Caco-2 (cell line): ENCODE measurements around the gene PRF1. TPM values are rescaled to one million over a fixed set of nuclear protein-coding genes. Genes with fewer than 3 reads are reported as not detected.

Experiments used
- BruUV-seq: library from RNA; stranded (reverse); fragments of 400-500 nt; replicated peaks from 2 replicates; lab custom pipeline; 2021; lab: Mats Ljungman, UMichigan
- CTCF ChIA-PET: fragments of 300-600 bp; sonication (Branson Sonifier 250); formaldehyde crosslinking; loops from one replicate; lab custom pipeline; 2022; ENCODE audit warnings: antibody characterized with exemption; lab: Charles Lee
- POLR2A ChIA-PET: fragments of 300-600 bp; sonication (Branson Sonifier 250); formaldehyde crosslinking; loops from one replicate; lab custom pipeline; 2022; ENCODE audit warnings: antibody characterized with exemption; lab: Charles Lee
- DNase-seq, 2 experiments: peaks; one replicate each; pipeline versions ENCODE4 v3.0.0 to v3.0.0-alpha.2; 2020 to 2022
- H3K27me3 ChIP-seq: replicated peaks from 2 replicates; pipeline ENCODE4 v1.6.0; 2011; ENCODE audit warnings: low read length; ENCODE audit not compliant: control insufficient read depth, insufficient read depth
- H3K36me3 ChIP-seq: 2 replicates; pipeline ENCODE4 v1.5.1; 2011; ENCODE audit warnings: low read length; ENCODE audit not compliant: control insufficient read depth, insufficient read depth
- H3K4me1 ChIP-seq: fragments of 250-450 bp; sonication (Bioruptor Pico); 2 replicates; pipeline ENCODE4 v1.5.1; 2020; ENCODE audit warnings: mild to moderate bottlenecking
- H3K4me3 ChIP-seq: 2 replicates; pipeline ENCODE4 v1.5.1; 2011; ENCODE audit warnings: low read depth, mild to moderate bottlenecking, control low read depth, low read length
- H3K9me3 ChIP-seq: fragments of 250-450 bp; sonication (Bioruptor Pico); 2 replicates; pipeline ENCODE4 v1.5.1; 2020; ENCODE audit warnings: mild to moderate bottlenecking, moderate library complexity
- H3K27ac Mint-ChIP-seq: one replicate; pipeline ENCODE4 v1.8.0; 2022; ENCODE audit warnings: mixed read lengths; ENCODE audit not compliant: unreplicated experiment
- H3K27me3 Mint-ChIP-seq: one replicate; pipeline ENCODE4 v1.8.0; 2022; ENCODE audit warnings: mixed read lengths; ENCODE audit not compliant: insufficient read depth, unreplicated experiment
- H3K36me3 Mint-ChIP-seq: one replicate; pipeline ENCODE4 v1.8.0; 2022; ENCODE audit warnings: mild to moderate bottlenecking, mixed read lengths; ENCODE audit not compliant: insufficient read depth, unreplicated experiment
- H3K4me1 Mint-ChIP-seq: one replicate; pipeline ENCODE4 v1.8.0; 2022; ENCODE audit warnings: low read depth, mixed read lengths; ENCODE audit not compliant: unreplicated experiment
- H3K4me3 Mint-ChIP-seq: one replicate; pipeline ENCODE4 v1.8.0; 2022; ENCODE audit warnings: mild to moderate bottlenecking, moderate library complexity, mixed read lengths; ENCODE audit not compliant: unreplicated experiment
- H3K9me3 Mint-ChIP-seq: one replicate; pipeline ENCODE4 v1.8.0; 2022; ENCODE audit warnings: mixed read lengths; ENCODE audit not compliant: unreplicated experiment
- intact Hi-C: fragments of 100-400 bp; cut with micrococcal nuclease; formaldehyde crosslinking; loops from one replicate; pipeline ENCODE4 v1.10.0; 2022; ENCODE audit not compliant: unreplicated experiment
- total RNA-seq: library from RNA; stranded (reverse); gene quantifications from 2 replicates; pipeline ENCODE4 v1.2.3, GENCODE V29; 2022
- TF ChIP-seq, protein P1 (sequence below), 2 experiments: fragments of 200-600 bp in 1 of 2; IDR thresholded peaks; 1 replicate in 1 of 2; 2 replicates in 1 of 2; pipeline versions ENCODE4 v1.5.1 to v1.8.0; 2011 to 2022; ENCODE audit warnings: antibody characterized with exemption in 1 of 2, control low read depth in 1 of 2, inconsistent platforms in 1 of 2, low read depth in 1 of 2, low read length in 1 of 2, mild to moderate bottlenecking in 1 of 2, moderate library complexity in 1 of 2; ENCODE audit not compliant: insufficient read depth in 1 of 2, severe bottlenecking in 1 of 2, unreplicated experiment in 1 of 2

The PRF1 gene
- total RNA-seq, 1 experiment from 2014 or later, result 0.34 TPM

DNA sequence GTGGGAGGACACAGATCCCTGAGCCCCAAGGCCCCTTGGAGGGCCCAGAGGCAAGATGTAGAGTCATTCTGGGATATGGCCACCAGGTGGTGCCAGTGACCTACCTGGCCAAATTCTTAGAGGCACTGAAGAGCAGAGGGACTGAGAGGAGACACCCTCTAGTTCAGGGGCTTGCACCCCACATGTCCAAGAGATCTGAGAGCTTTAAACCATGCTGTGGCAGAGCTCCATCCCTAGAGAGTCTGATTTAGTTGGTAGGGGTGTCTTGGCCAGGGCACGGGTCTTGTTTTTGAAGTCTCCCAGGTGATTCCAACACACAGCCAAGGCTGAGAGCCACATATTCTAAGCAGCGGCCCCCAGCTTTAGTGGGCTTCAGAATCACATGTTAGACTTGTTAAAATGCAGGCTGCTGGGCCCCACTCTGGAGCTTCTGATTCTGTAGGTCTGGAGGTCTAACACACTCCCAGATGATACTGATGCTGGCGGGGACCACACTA is 52.5 kb downstream of the PRF1 start:
- Mint-ChIP-seq H3K9me3 (no peaks in the 10 kb centered on the region), H3K4me3 (no peak overlapping the region), H3K27me3 (no peaks in the 10 kb centered on the region), H3K27ac (no peak overlapping the region), H3K4me1 (peaks cover 16% of the 10 kb centered on the region), H3K36me3 (no peaks in the 10 kb centered on the region)
- Histone ChIP-seq H3K9me3 (no peaks in the 10 kb centered on the region), H3K4me1 (peaks cover 5% of the 10 kb centered on the region; the same call in 1 of the 2 replicates), H3K4me3 (no peak overlapping the region), H3K27me3 (no peaks in the 10 kb centered on the region), H3K36me3 (no peaks in the 10 kb centered on the region)
- POLR2A ChIA-PET, result interaction anchor here (1.5 kb wide), 1 partner anchor 71 kb away, joined by 3 read pairs; the partner anchor contains the start of gene PALD1
- intact Hi-C loops, result loop anchor here (1.0 to 10.0 kb wide), 6 partner anchors 119 to 330 kb away; partner anchors contain the start of genes ADAMTS14 and SGPL1
- TF ChIP-seq, protein P1, sequence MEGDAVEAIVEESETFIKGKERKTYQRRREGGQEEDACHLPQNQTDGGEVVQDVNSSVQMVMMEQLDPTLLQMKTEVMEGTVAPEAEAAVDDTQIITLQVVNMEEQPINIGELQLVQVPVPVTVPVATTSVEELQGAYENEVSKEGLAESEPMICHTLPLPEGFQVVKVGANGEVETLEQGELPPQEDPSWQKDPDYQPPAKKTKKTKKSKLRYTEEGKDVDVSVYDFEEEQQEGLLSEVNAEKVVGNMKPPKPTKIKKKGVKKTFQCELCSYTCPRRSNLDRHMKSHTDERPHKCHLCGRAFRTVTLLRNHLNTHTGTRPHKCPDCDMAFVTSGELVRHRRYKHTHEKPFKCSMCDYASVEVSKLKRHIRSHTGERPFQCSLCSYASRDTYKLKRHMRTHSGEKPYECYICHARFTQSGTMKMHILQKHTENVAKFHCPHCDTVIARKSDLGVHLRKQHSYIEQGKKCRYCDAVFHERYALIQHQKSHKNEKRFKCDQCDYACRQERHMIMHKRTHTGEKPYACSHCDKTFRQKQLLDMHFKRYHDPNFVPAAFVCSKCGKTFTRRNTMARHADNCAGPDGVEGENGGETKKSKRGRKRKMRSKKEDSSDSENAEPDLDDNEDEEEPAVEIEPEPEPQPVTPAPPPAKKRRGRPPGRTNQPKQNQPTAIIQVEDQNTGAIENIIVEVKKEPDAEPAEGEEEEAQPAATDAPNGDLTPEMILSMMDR (IDR thresholded peaks at IDR 0.05; ENCODE audit: insufficient read depth in 1 of 2, low read depth in 1 of 2, low read length in 1 of 2, severe bottlenecking in 1 of 2, unreplicated experiment in 1 of 2), result peak; percentile 99 to 100
- peak; percentile 78 to 88 for DNase-seq
- no TSS peak for BruUV-seq
- CTCF ChIA-PET, result interaction anchor here (0.8 to 1.4 kb wide), 3 partner anchors 12 to 120 kb away, joined by 3 to 6 read pairs (median 4); no protein-coding TSS in a partner anchor

DNA sequence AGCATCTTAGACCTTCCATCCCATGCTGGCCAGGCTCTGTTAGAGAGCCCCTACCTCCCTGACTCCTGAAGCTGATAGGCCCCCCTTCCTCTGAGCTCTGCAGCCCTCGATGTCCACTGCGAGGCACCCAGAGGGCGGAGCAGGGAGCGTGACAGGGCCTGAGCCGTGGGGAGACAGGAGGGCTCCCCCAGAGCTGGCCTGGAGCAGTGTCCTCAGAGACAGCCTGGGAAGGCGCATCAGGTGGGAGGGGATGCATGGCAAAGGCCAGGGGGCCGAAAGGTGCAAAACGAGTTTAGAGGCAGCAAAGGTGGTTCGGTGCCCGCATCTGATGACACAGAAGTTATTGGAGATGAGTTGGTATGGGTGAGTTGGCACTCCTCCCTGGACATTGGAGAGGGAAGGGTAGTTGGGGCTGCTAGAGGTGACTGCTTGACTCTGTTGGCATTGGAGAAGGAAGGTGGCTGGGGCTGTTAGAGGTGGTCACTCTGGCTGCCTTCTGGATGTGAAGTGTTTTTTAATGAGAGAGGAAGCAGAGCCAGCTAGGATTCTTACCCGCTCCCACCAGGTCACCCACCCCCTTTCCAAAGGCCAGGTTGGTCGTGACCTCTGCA is 53.1 kb downstream of the PRF1 start:
- BruUV-seq, result no TSS peak

More for the DNA sequence above, 53.1 kb downstream of the PRF1 start:
- Histone ChIP-seq H3K27me3 (no peaks in the 10 kb centered on the region), H3K9me3 (no peaks in the 10 kb centered on the region), H3K4me3 (no peak overlapping the region), H3K4me1 (peaks cover 5% of the 10 kb centered on the region; the same call in 1 of the 2 replicates), H3K36me3 (no peaks in the 10 kb centered on the region)
- TF ChIP-seq, protein P1 (IDR thresholded peaks at IDR 0.05; ENCODE audit: insufficient read depth in 1 of 2, low read depth in 1 of 2, low read length in 1 of 2, severe bottlenecking in 1 of 2, unreplicated experiment in 1 of 2), result peak in 1 of 2 experiments; percentile 2
- no peaks in the 10 kb centered on the region for H3K36me3 Mint-ChIP-seq
- no peak for DNase-seq
- no peaks in the 10 kb centered on the region for H3K9me3 Mint-ChIP-seq
- intact Hi-C loops, result loop anchor here (2.0 to 10.0 kb wide), 2 partner anchors 119 to 325 kb away; no protein-coding TSS in a partner anchor
- no peak overlapping the region for H3K27ac Mint-ChIP-seq
- ChIA-PET CTCF (interaction anchor here (0.8 to 2.2 kb wide), 5 partner anchors 10 to 211 kb away, joined by 3 to 8 read pairs (median 6); no protein-coding TSS in a partner anchor), POLR2A (interaction anchor here (1.5 kb wide), 1 partner anchor 71 kb away, joined by 3 read pairs; the partner anchor contains the start of gene PALD1)
- H3K4me1 Mint-ChIP-seq, result peaks cover 16% of the 10 kb centered on the region
- no peaks in the 10 kb centered on the region for H3K27me3 Mint-ChIP-seq
- no peak overlapping the region for H3K4me3 Mint-ChIP-seq

Other genes starting within 250 kb of the PRF1 start
- gene LRRC20, start 220.1 kb downstream of the PRF1 start, total RNA-seq, result 27.1 and 28.1 TPM in 2 replicates
- 166 and 168 TPM in 2 replicates for gene EIF4EBP2, start 198.6 kb downstream of the PRF1 start, total RNA-seq
- 0.59 and 1.3 TPM in 2 replicates for gene NODAL, start 161.1 kb downstream of the PRF1 start, total RNA-seq
- gene PALD1, start 124.0 kb downstream of the PRF1 start, total RNA-seq, result 8.9 and 10.3 TPM in 2 replicates
- gene ADAMTS14, start 69.8 kb upstream of the PRF1 start, total RNA-seq, result not detected in 2 replicates
- not detected in 2 replicates for gene TBATA, start 182.6 kb upstream of the PRF1 start, total RNA-seq
- gene SGPL1, start 213.2 kb upstream of the PRF1 start, total RNA-seq, result 121 and 127 TPM in 2 replicates